ENCODE results near the gene RBM15B. TPM values are rescaled to one million over a fixed set of nuclear protein-coding genes. Genes with fewer than 3 reads are reported as not detected.

Gene RBM15B
- total RNA-seq, 1 donor from 2014 or later = 75.8 TPM

GRCh38 chr3:51378726-51379125 is 12.4 kb upstream of the RBM15B start:
- no peak overlapping the region for H3K4me3 Mint-ChIP-seq (ENCODE audit: low read depth)
- no peaks in the 10 kb centered on the region for H3K27me3 Mint-ChIP-seq
- H3K4me1 Mint-ChIP-seq (ENCODE audit: low read depth) = peaks cover 2% of the 10 kb centered on the region
- TF ChIP-seq CTCF (IDR thresholded peaks at IDR 0.05; ENCODE audit: unreplicated experiment) = no peak
- DNase-seq (ENCODE audit: low spot score, unreplicated experiment) = no peak
- no peak overlapping the region for H3K27ac Mint-ChIP-seq
- H3K9me3 Mint-ChIP-seq (ENCODE audit: low read depth) = no peaks in the 10 kb centered on the region
- no peaks in the 10 kb centered on the region for H3K36me3 Mint-ChIP-seq (ENCODE audit: insufficient read depth)

- H3K27me3 Mint-ChIP-seq = no peaks in the 10 kb centered on the region
- no peaks in the 10 kb centered on the region for H3K36me3 Mint-ChIP-seq (ENCODE audit: insufficient read depth)
- H3K4me1 Mint-ChIP-seq (ENCODE audit: low read depth) = peaks cover 6% of the 10 kb centered on the region
- H3K4me3 Mint-ChIP-seq (ENCODE audit: low read depth) = no peak overlapping the region
- no peaks in the 10 kb centered on the region for H3K9me3 Mint-ChIP-seq (ENCODE audit: low read depth)
- no peak overlapping the region for H3K27ac Mint-ChIP-seq
- no peak for TF ChIP-seq CTCF (IDR thresholded peaks at IDR 0.05; ENCODE audit: unreplicated experiment)
- DNase-seq (ENCODE audit: low spot score, unreplicated experiment) = no peak
Observed at GRCh38 chr3:51379301-51379700, 11.8 kb upstream of the RBM15B start.

GRCh38 chr3:51379746-51380455 is 11.2 kb upstream of the RBM15B start:
- H3K4me3 Mint-ChIP-seq (ENCODE audit: low read depth) = no peak overlapping the region
- no peak for TF ChIP-seq CTCF (IDR thresholded peaks at IDR 0.05; ENCODE audit: unreplicated experiment)
- H3K9me3 Mint-ChIP-seq (ENCODE audit: low read depth) = no peaks in the 10 kb centered on the region
- no peaks in the 10 kb centered on the region for H3K36me3 Mint-ChIP-seq (ENCODE audit: insufficient read depth)
- DNase-seq (ENCODE audit: low spot score, unreplicated experiment) = no peak
- H3K27me3 Mint-ChIP-seq = no peaks in the 10 kb centered on the region
- H3K4me1 Mint-ChIP-seq (ENCODE audit: low read depth) = peaks cover 6% of the 10 kb centered on the region
- H3K27ac Mint-ChIP-seq = no peak overlapping the region

- Mint-ChIP-seq H3K27ac (no peak overlapping the region), H3K36me3 (ENCODE audit: insufficient read depth) (no peaks in the 10 kb centered on the region), H3K9me3 (ENCODE audit: low read depth) (no peaks in the 10 kb centered on the region), H3K27me3 (no peaks in the 10 kb centered on the region), H3K4me3 (ENCODE audit: low read depth) (no peak overlapping the region), H3K4me1 (ENCODE audit: low read depth) (peaks cover 9% of the 10 kb centered on the region)
- DNase-seq (ENCODE audit: low spot score, unreplicated experiment) = no peak
- TF ChIP-seq CTCF (IDR thresholded peaks at IDR 0.05; ENCODE audit: unreplicated experiment) = no peak
Observed at GRCh38 chr3:51380601-51381332, 10.3 kb upstream of the RBM15B start.

- Mint-ChIP-seq H3K4me1 (ENCODE audit: low read depth) (peaks cover 15% of the 10 kb centered on the region), H3K27me3 (no peaks in the 10 kb centered on the region), H3K27ac (no peak overlapping the region), H3K4me3 (ENCODE audit: low read depth) (no peak overlapping the region), H3K36me3 (ENCODE audit: insufficient read depth) (peaks cover under 1% of the 10 kb centered on the region), H3K9me3 (ENCODE audit: low read depth) (no peaks in the 10 kb centered on the region)
- no peak for DNase-seq (ENCODE audit: low spot score, unreplicated experiment)
- no peak for TF ChIP-seq CTCF (IDR thresholded peaks at IDR 0.05; ENCODE audit: unreplicated experiment)
Observed at GRCh38 chr3:51381333-51381705, 9.8 kb upstream of the RBM15B start.

All from progenitor cell of endocrine pancreas (in vitro differentiated cells).